Muscle of leg (tissue), 11 donors: ENCODE data around the gene JCHAIN. TPM values are rescaled to one million over a fixed set of nuclear protein-coding genes. Genes with fewer than 3 reads are reported as not detected.
"Not testable (repeated sequence)": the region's sequence is repeated elsewhere in the genome, so short reads cannot be mapped to it uniquely, and the experiment has no call there.

Experiments
- DNase-seq: peaks from one replicate; pipeline ENCODE4 v3.0.0; 2013
- H3K27ac ChIP-seq: one replicate; pipeline ENCODE4 v1.5.1; 2013; ENCODE audit warnings: mild to moderate bottlenecking, low read length, control low read depth
- H3K27me3 ChIP-seq: one replicate; pipeline ENCODE4 v1.6.1; 2013; ENCODE audit warnings: low read length; ENCODE audit not compliant: control insufficient read depth, insufficient read depth
- H3K36me3 ChIP-seq: one replicate; pipeline ENCODE4 v1.6.1; 2013; ENCODE audit warnings: low read length; ENCODE audit not compliant: control insufficient read depth, insufficient read depth
- H3K4me1 ChIP-seq: one replicate; pipeline ENCODE4 v1.6.1; 2013; ENCODE audit warnings: low read length; ENCODE audit not compliant: control insufficient read depth, insufficient read depth
- H3K4me3 ChIP-seq: one replicate; pipeline ENCODE4 v1.5.1; 2013; ENCODE audit warnings: low read length, control low read depth
- H3K9me3 ChIP-seq: replicated peaks from 2 replicates; pipeline ENCODE4 v1.6.1; 2013; ENCODE audit warnings: low read depth, low read length; ENCODE audit not compliant: control insufficient read depth
- WGBS: methylation state at CpG from one replicate; pipeline ENCODE4 v1.1.5; 2013; ENCODE audit warnings: missing lambda C conversion rate; ENCODE audit not compliant: insufficient coverage; 5-methylcytosine and 5-hydroxymethylcytosine counted together
- polyA plus RNA-seq, 8 donors: library from polyadenylated mRNA; unstranded; fragments of 120-200 nt; gene quantifications; one replicate each; pipeline versions ENCODE4 v1.2.1 to v1.2.3, GENCODE V29; 2013; ENCODE audit warnings: inconsistent platforms in 1 of 8, low replicate concordance in 1 of 8; ENCODE audit not compliant: insufficient read length in 8 of 8, insufficient read depth in 1 of 8
- total RNA-seq: library from RNA; stranded (reverse); fragments of 120-200 nt; gene quantifications from one replicate; pipeline ENCODE4 v1.2.4, GENCODE V29; 2013

JCHAIN gene
- total and polyA plus RNA-seq, 9 donors, result 0.45 to 2.3 (median 0.95) TPM

DNA sequence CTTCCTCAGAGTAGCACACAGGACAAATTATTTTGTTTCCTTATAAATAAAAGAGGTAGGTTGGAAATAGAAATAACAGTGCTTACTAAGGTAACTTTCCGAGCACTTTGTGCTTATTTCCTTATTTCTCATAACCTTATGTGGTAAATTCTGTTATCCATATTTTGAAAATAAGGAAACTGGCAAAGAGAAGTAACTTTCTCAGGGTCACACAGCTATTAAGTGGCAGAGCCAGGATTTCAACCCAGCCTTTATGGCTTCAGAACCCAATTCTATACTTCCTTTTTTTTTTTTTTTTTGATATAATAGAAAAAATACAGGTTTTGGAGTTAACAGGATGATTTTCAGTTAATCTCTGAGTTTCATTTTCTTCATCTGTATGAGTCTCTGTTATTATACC, 25.4 kb upstream of the JCHAIN start:
- Histone ChIP-seq H3K27me3 (no peaks in the 10 kb centered on the region), H3K9me3 (no peaks in the 10 kb centered on the region), H3K4me1 (peaks cover 10% of the 10 kb centered on the region), H3K36me3 (peaks cover 6% of the 10 kb centered on the region), H3K27ac (no peak overlapping the region), H3K4me3 (no peak overlapping the region)
- peak; percentile 16 for DNase-seq
- no CpG with 5 or more reads among the region's 1 CpG for WGBS

DNA sequence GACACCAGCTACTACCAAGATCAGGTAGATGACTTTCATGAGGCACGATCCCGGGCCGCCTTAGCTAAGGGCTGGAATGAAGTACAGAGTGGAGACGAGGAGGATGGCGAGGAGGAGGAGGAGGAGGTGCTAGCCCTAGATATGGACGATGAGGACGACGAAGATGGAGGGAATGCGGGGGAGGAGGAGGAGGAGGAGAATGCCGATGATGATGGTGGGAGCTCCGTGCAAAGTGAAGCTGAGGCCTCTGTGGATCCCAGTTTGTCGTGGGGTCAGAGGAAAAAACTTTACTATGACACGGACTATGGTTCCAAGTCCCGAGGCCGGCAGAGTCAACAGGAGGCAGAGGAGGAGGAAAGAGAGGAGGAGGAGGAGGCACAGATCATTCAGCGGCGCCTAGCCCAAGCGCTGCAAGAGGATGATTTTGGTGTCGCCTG, 22.5 kb upstream of the JCHAIN start:
- Histone ChIP-seq H3K36me3 (peaks cover 6% of the 10 kb centered on the region), H3K27ac (peak overlapping the region; percentile 96), H3K9me3 (no peaks in the 10 kb centered on the region), H3K27me3 (no peaks in the 10 kb centered on the region), H3K4me1 (peaks cover 10% of the 10 kb centered on the region), H3K4me3 (peak overlapping the region; percentile 87)
- WGBS, result under 1% methylated on average over 19 of the region's 19 CpGs
- no peak for DNase-seq

GRCh38 chr4:70687821-70688794, 21.8 kb upstream of the JCHAIN start, which contains the start of gene UTP3:
Gene UTP3, plus strand, starts transcription at chr4:70688532. Its CDS starts 146 bp downstream, at chr4:70688678.
- H3K27me3 ChIP-seq, result no peaks in the 10 kb centered on the region
- under 1% methylated on average over 49 of the region's 70 CpGs for WGBS

GRCh38 chr4:70687392-70687791, 21.1 kb upstream of the JCHAIN start:
- H3K4me3 ChIP-seq, result peak overlapping the region; percentile 87
- no peak for DNase-seq
- no peaks in the 10 kb centered on the region for H3K27me3 ChIP-seq
- peaks cover 10% of the 10 kb centered on the region for H3K4me1 ChIP-seq
- peak overlapping the region; percentile 96 for H3K27ac ChIP-seq
- 25% methylated on average over 4 of the region's 13 CpGs for WGBS
- peaks cover 6% of the 10 kb centered on the region for H3K36me3 ChIP-seq
- no peaks in the 10 kb centered on the region for H3K9me3 ChIP-seq

More at GRCh38 chr4:70687821-70688794, 21.8 kb upstream of the JCHAIN start, which contains the start of gene UTP3:
- H3K36me3 ChIP-seq, result peaks cover 6% of the 10 kb centered on the region
- H3K27ac ChIP-seq, result peak within 1 kb of the TSS; percentile 96
- no peaks in the 10 kb centered on the region for H3K9me3 ChIP-seq
- peak within 1 kb of the TSS; percentile 87 for H3K4me3 ChIP-seq
- peak; percentile 100 for DNase-seq
- H3K4me1 ChIP-seq, result peaks cover 10% of the 10 kb centered on the region

DNA sequence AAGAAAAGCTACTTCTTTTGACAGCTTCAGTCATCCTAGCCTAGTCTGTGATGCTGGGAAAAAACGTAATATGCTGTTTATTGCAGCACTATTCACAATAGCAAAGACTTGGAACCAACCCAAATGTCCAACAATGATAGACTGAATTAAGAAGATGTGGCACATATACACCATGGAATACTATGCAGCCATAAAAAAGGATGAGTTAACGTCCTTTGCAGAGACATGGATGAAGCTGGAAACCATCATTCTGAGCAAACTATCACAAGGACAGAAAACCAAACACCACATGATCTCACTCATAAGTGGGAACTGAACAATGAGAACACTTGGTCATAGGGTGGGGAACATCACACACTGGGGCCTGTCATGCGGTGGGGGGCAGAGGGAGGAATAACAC, 15.8 kb upstream of the JCHAIN start:
- H3K4me3 ChIP-seq, H3K4me1 ChIP-seq, H3K27me3 ChIP-seq, DNase-seq, H3K27ac ChIP-seq, H3K36me3 ChIP-seq, H3K9me3 ChIP-seq: not testable (repeated sequence)
- 86% methylated on average over 1 of the region's 3 CpGs for WGBS

DNA sequence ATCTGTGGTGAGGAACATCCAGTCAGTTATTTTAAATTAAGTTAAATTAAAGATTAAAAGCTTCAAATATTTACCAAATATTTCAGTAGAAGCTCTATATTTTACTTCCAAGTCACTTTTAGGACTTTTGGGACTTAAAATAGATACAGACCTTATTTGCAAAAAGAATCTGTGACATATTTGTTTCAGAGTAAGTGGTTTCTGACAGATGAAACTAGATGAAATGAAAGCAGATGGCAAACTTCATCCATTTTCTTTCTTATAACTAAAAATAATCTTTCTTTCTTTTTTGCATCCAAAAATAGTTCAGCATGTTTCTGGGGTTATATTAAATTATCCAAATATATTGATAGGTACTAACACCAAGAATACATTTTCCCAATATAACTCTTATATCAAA, 15.4 kb upstream of the JCHAIN start:
- Histone ChIP-seq H3K4me1 (no peaks in the 10 kb centered on the region), H3K27me3 (no peaks in the 10 kb centered on the region), H3K9me3 (no peaks in the 10 kb centered on the region), H3K27ac (no peak overlapping the region), H3K4me3 (no peak overlapping the region), H3K36me3 (no peaks in the 10 kb centered on the region)
- DNase-seq, result no peak

GRCh38 chr4:70680934-70681333, 14.6 kb upstream of the JCHAIN start:
- H3K4me3 ChIP-seq, result no peak overlapping the region
- no peaks in the 10 kb centered on the region for H3K27me3 ChIP-seq
- no peaks in the 10 kb centered on the region for H3K4me1 ChIP-seq
- H3K9me3 ChIP-seq, result no peaks in the 10 kb centered on the region
- H3K36me3 ChIP-seq, result no peaks in the 10 kb centered on the region
- peak; percentile 21 for DNase-seq
- no peak overlapping the region for H3K27ac ChIP-seq

GRCh38 chr4:70678383-70678999, 12.2 kb upstream of the JCHAIN start:
- no peaks in the 10 kb centered on the region for H3K4me1 ChIP-seq
- DNase-seq, result no peak
- H3K27me3 ChIP-seq, result no peaks in the 10 kb centered on the region
- WGBS, result no CpG with 5 or more reads among the region's 1 CpG
- no peaks in the 10 kb centered on the region for H3K36me3 ChIP-seq
- no peak overlapping the region for H3K27ac ChIP-seq
- no peaks in the 10 kb centered on the region for H3K9me3 ChIP-seq
- H3K4me3 ChIP-seq, result no peak overlapping the region

DNA sequence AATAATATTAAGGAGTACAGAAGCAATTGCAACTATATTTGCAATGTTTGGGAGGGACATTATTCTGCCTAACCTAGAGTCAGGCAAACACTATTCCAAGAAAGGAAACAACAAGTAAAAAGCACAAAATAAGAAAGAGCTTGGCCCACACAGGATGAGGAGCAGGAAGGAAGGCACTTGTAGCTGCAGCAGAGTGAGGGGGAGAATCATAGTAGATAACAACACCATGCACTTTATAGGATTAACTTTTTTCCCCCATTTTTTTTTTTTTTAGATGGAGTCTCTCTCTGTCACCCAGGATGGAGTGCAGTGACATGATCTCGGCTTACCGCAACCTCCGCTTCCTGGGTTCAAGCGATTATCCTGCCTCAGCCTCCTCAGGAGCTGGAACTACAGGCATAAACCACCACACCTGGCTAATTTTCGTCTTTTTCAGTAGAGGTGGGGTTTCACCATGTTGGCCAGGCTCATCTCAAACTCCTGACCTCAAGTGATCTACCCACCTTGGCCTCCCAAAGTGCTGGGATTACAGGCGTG, 10.3 kb upstream of the JCHAIN start:
- Histone ChIP-seq H3K4me1 (no peaks in the 10 kb centered on the region), H3K27me3 (no peaks in the 10 kb centered on the region), H3K36me3 (no peaks in the 10 kb centered on the region), H3K27ac (no peak overlapping the region), H3K4me3 (no peak overlapping the region), H3K9me3 (no peaks in the 10 kb centered on the region)
- WGBS, result 78% methylated on average over 3 of the region's 6 CpGs
- no peak for DNase-seq

DNA sequence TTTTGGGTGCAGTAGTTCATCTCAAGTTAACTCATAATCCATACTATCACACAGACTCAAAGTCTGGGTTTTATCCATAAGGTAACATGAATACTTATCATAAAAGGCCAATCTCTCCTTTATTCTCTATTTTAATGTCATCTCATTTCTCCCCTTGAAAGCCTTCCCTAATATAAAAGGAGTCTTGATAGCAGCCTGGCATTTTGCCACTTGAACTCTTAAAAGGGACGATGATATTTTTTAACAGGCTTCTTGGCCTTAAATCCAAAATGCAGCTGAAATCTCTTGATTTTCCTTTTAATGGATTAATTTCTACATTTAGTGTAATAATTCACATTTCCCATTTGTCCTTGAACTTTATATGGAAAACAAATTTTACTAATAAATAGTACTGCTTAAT, 8.4 kb upstream of the JCHAIN start:
- Histone ChIP-seq H3K9me3 (no peaks in the 10 kb centered on the region), H3K27me3 (no peaks in the 10 kb centered on the region), H3K4me1 (no peaks in the 10 kb centered on the region), H3K36me3 (no peaks in the 10 kb centered on the region), H3K27ac (no peak overlapping the region), H3K4me3 (no peak overlapping the region)
- WGBS, result no CpG with 5 or more reads among the region's 1 CpG
- no peak for DNase-seq
